Cardiac fibroblast (primary cell): ENCODE results near the gene KERA.

ENCODE experiments used
- DNase-seq, 2 donors: peaks; one replicate each; pipeline versions ENCODE4 v3.0.0 to v3.0.0-alpha.2; 2010; ENCODE audit warnings: low read depth in 2 of 2
- H3K4me3 ChIP-seq, 2 donors: replicated peaks in 1 of 2; 1 replicate in 1 of 2; 2 replicates in 1 of 2; pipeline ENCODE4 v1.5.1; 2011; ENCODE audit warnings: low read depth in 2 of 2, low read length in 2 of 2, mild to moderate bottlenecking in 2 of 2, moderate library complexity in 1 of 2
- CTCF ChIP-seq: IDR thresholded peaks from one replicate; pipeline ENCODE4 v1.5.1; 2011; ENCODE audit warnings: low read depth, mild to moderate bottlenecking, low read length, inconsistent platforms

The KERA gene

GRCh38 chr12:91021076-91021475 is 36.7 kb downstream of the KERA start:
- no peak overlapping the region for H3K4me3 ChIP-seq
- no peak for DNase-seq
- no peak for TF ChIP-seq CTCF

- no peak overlapping the region for H3K4me3 ChIP-seq
- TF ChIP-seq CTCF: no peak
- no peak for DNase-seq
Measured at GRCh38 chr12:91019455-91019854, 38.4 kb downstream of the KERA start.

- TF ChIP-seq CTCF: no peak
- DNase-seq: no peak
- no peak overlapping the region for H3K4me3 ChIP-seq
Measured at GRCh38 chr12:91017511-91018263, 40.1 kb downstream of the KERA start.

GRCh38 chr12:91017043-91017442 is 40.8 kb downstream of the KERA start:
- TF ChIP-seq CTCF: no peak
- DNase-seq: no peak
- no peak overlapping the region for H3K4me3 ChIP-seq

- peak; percentile 9 to 13 for DNase-seq
- no peak for TF ChIP-seq CTCF
Measured at GRCh38 chr12:91009319-91009950, 48.4 kb downstream of the KERA start.

GRCh38 chr12:91007531-91008290 is 50.1 kb downstream of the KERA start:
- TF ChIP-seq CTCF: no peak
- H3K4me3 ChIP-seq: no peak overlapping the region
- no peak for DNase-seq

More at GRCh38 chr12:91009319-91009950, 48.4 kb downstream of the KERA start:
- H3K4me3 ChIP-seq: no peak overlapping the region
